Heart left ventricle (tissue), 13 donors: Measurements from ENCODE around the gene SLC9C1.

Experiments
- POLR2A ChIP-seq, 2 donors: fragments of 450-650 bp; IDR thresholded peaks; one replicate each; pipeline ENCODE4 v1.6.1; 2017; ENCODE audit warnings: antibody characterized with exemption in 2 of 2, mild to moderate bottlenecking in 2 of 2, moderate library complexity in 2 of 2
- TF ChIP-seq, protein P1 (sequence below), 12 donors: fragments of 200-600 bp; sonication (generic) in 4 of 12; IDR thresholded peaks; one replicate each; pipeline versions ENCODE4 v1.5.0 to v1.8.0; 2018 to 2022; ENCODE audit warnings: antibody characterized with exemption in 12 of 12, mild to moderate bottlenecking in 5 of 12
- donor health status: ischemic (EF 13 %, LVEDD 7.1; RV severe dilation, severe dysfunction).
- donor health status: DM: no; HTN: yes; CAD: no.
- donor health status: DM: no; HTN: no; CAD: no.
- donor health status: ischemic (EF 25% LVEDD 6.9; RV normal size, moderate dysfunction).
- donor health status: ischemic (EF 25% LVEDD 5.7; RV mildly dilated, moderate dysfunction).
- donor health status: ischemic (EF 35%, LVEDD 5.7; RV mildly dilated, moderate dysfunction).
- donor health status: nonischemic (EF 11% LVEDD 7.7; RV severe dilation, severe dysfunction).
- donor health status: DM: yes; HTN: yes; CAD: no.
- donor health status: PGD.
- donor health status: ischemic (EF 29% LVEDD 5.4; RV normal size, mild dysfunction).
- donor health status: nonischemic (EF 23%, LVEDD 6.1; RV moderate dilation, normal function).

- TF ChIP-seq, protein P1, sequence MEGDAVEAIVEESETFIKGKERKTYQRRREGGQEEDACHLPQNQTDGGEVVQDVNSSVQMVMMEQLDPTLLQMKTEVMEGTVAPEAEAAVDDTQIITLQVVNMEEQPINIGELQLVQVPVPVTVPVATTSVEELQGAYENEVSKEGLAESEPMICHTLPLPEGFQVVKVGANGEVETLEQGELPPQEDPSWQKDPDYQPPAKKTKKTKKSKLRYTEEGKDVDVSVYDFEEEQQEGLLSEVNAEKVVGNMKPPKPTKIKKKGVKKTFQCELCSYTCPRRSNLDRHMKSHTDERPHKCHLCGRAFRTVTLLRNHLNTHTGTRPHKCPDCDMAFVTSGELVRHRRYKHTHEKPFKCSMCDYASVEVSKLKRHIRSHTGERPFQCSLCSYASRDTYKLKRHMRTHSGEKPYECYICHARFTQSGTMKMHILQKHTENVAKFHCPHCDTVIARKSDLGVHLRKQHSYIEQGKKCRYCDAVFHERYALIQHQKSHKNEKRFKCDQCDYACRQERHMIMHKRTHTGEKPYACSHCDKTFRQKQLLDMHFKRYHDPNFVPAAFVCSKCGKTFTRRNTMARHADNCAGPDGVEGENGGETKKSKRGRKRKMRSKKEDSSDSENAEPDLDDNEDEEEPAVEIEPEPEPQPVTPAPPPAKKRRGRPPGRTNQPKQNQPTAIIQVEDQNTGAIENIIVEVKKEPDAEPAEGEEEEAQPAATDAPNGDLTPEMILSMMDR (IDR thresholded peaks at IDR 0.05): no peak
- no peak for TF ChIP-seq POLR2A (IDR thresholded peaks at IDR 0.05)
These were observed 197.8 kb downstream of the SLC9C1 start for GRCh38 chr3:112096176-112096575.
